K562 (cell line): ENCODE data around the gene ZNF544. TPM values are rescaled to one million over a fixed set of nuclear protein-coding genes. Genes with fewer than 3 reads are reported as not detected.

Source experiments
- BACH1 ChIP-seq: fragments of 200-800 bp; sonication (Bioruptor generic); IDR thresholded peaks from 2 replicates; pipeline ENCODE4 v1.6.1; 2016; ENCODE audit warnings: missing genetic modification characterization, missing compliant biosample characterization
- CBFA2T2 ChIP-seq: fragments of 450-650 bp; conservative IDR thresholded peaks from 2 replicates; pipeline ENCODE4 v1.6.1; 2017; ENCODE audit warnings: mild to moderate bottlenecking
- CREB5 ChIP-seq: fragments of 250-450 bp; sonication (Bioruptor Pico); IDR thresholded peaks from 2 replicates; pipeline ENCODE4 v1.5.0; 2020; ENCODE audit warnings: mild to moderate bottlenecking
- EP300 ChIP-seq: IDR thresholded peaks from 2 replicates; pipeline ENCODE4 v1.6.1; 2012; ENCODE audit warnings: low read length, improper control_type of control experiment
- GTF3C2 ChIP-seq: IDR thresholded peaks from 3 replicates; pipeline ENCODE4 v1.6.1; 2011; ENCODE audit warnings: borderline replicate concordance, mild to moderate bottlenecking, moderate library complexity; ENCODE audit not compliant: insufficient read length; ENCODE audit errors: extremely low read depth
- HCFC1 ChIP-seq: IDR thresholded peaks from 2 replicates; pipeline ENCODE4 v1.6.1; 2012; ENCODE audit warnings: low read depth, low read length, improper control_type of control experiment
- MBD1 ChIP-seq: fragments of 250-450 bp; sonication (Bioruptor Pico); IDR thresholded peaks from 2 replicates; pipeline ENCODE4 v1.8.0; 2022; ENCODE audit warnings: inconsistent platforms
- MLX ChIP-seq, 2 experiments: fragments of 450-650 bp in 1 of 2; sonication (generic) in 1 of 2; formaldehyde crosslinking; conservative IDR thresholded peaks; 2 replicates each; pipeline versions ENCODE4 v1.4.0 to v1.8.1; 2020 to 2022; ENCODE audit warnings: mild to moderate bottlenecking in 1 of 2, missing genetic modification reagents in 1 of 2
- NFATC3 ChIP-seq: fragments of 450-650 bp; IDR thresholded peaks from 2 replicates; pipeline ENCODE4 v1.6.1; 2017; ENCODE audit warnings: mild to moderate bottlenecking
- SPI1 ChIP-seq: IDR thresholded peaks from 2 replicates; pipeline ENCODE4 v1.6.1; 2011; ENCODE audit warnings: low read depth, low read length, control low read depth, borderline replicate concordance
- STAT6 ChIP-seq: sonication (generic); formaldehyde crosslinking; IDR thresholded peaks from 2 replicates; pipeline ENCODE4 v1.8.1; 2023; ENCODE audit warnings: mild to moderate bottlenecking, missing genetic modification reagents
- TAF1 ChIP-seq: IDR thresholded peaks from 2 replicates; pipeline ENCODE4 v1.6.1; 2011; ENCODE audit warnings: mild to moderate bottlenecking, low read length, moderate library complexity; ENCODE audit not compliant: insufficient read depth, control insufficient read depth, severe bottlenecking; ENCODE audit errors: extremely low read depth
- TCF7L2 ChIP-seq: fragments of 150-350 bp; IDR thresholded peaks from 2 replicates; pipeline ENCODE4 v1.6.1; 2016; ENCODE audit warnings: low read depth, mild to moderate bottlenecking, low read length, moderate library complexity
- TEAD1 ChIP-seq, 2 experiments: fragments of 450-650 bp in 1 of 2; sonication (generic) in 1 of 2; formaldehyde crosslinking; IDR thresholded peaks; 2 replicates each; pipeline versions ENCODE4 v1.4.0 to v1.8.0; 2020 to 2022; ENCODE audit warnings: mild to moderate bottlenecking in 2 of 2, missing genetic modification reagents in 1 of 2
- ZEB2 ChIP-seq: fragments of 450-650 bp; IDR thresholded peaks from 2 replicates; pipeline ENCODE4 v1.6.1; 2016
- ZNF354B ChIP-seq: fragments of 250-450 bp; sonication (Bioruptor Pico); IDR thresholded peaks from 2 replicates; pipeline ENCODE4 v1.4.0; 2020
- ZNF589 ChIP-seq: fragments of 200-800 bp; sonication (Bioruptor generic); IDR thresholded peaks from 2 replicates; pipeline ENCODE4 v1.6.1; 2016; ENCODE audit warnings: low read depth, missing genetic modification characterization, missing compliant biosample characterization
- ZNF79 ChIP-seq: fragments of 250-450 bp; sonication (Bioruptor Pico); IDR thresholded peaks from 2 replicates; pipeline ENCODE4 v1.4.0; 2020; ENCODE audit warnings: low read depth, mild to moderate bottlenecking, moderate library complexity
- polyA plus RNA-seq, 8 experiments: library from polyadenylated mRNA; depleted of rRNA in 4 of 8; stranded (reverse) in 5 of 8; unstranded in 3 of 8; fragments of >200 nt; fragmentation: Nextera tagmentation in 2 of 8; fragmentation: Illumina TruSeq in 1 of 8; extraction: Ambion mirVana in 2 of 8; extraction: Trizol in 1 of 8; gene quantifications; 2 replicates each; pipeline versions ENCODE4 v1.2.1 to v1.2.3, GENCODE V29; 2011 to 2014; ENCODE audit warnings: inconsistent platforms in 1 of 8, missing spikeins in 1 of 8
- total RNA-seq, 7 experiments: library from RNA; depleted of rRNA in 6 of 7; stranded (reverse); fragments of >200 nt in 6 of 7; fragmentation: Illumina TruSeq in 2 of 7; extraction: Trizol in 2 of 7; gene quantifications; 2 replicates each; pipeline versions ENCODE4 v1.2.1 to v1.2.3, GENCODE V29; 2011 to 2021; ENCODE audit warnings: low replicate concordance in 1 of 7

ZNF544 gene
- total and polyA plus RNA-seq, 9 of the 15 experiments (the other 6 are each of a cell fraction or from before 2014, with no cell fraction given) = 23.6 to 59.0 (median 41.4) TPM

- TF ChIP-seq ZNF354B (CRISPR knock-in tag) (no peak), ZEB2 (0 out of 2 replicates have a peak, but pooled peaks have one; percentile 41), ZNF589 (CRISPR knock-in tag) (0 out of 2 replicates have a peak, but pooled peaks have one; percentile 31), HCFC1 (peak; percentile 46; the same call in 1 of the 2 replicates), MLX (CRISPR knock-in tag; conservative IDR thresholded peaks at IDR 0.05) (no peak), ZNF79 (CRISPR knock-in tag) (no peak), MBD1 (CRISPR knock-in tag) (no peak), EP300 (peak; percentile 58; the same call in 1 of the 2 replicates), NFATC3 (no peak), STAT6 (CRISPR knock-in tag) (no peak), TAF1 (peak; percentile 72), TEAD1 (CRISPR knock-in tag; IDR thresholded peaks at IDR 0.05) (peak in 1 of 2 experiments; percentile 51; a peak in 1 of 4 replicates), BACH1 (tag) (no peak), TCF7L2 (no peak), CREB5 (CRISPR knock-in tag) (no peak), SPI1 (no peak), CBFA2T2 (no peak), GTF3C2 (no peak)
These were observed at the start of gene ZNF544 (continued) for GRCh38 chr19:58228585-58229254.
